GM19043 (cell line): Measurements from ENCODE around the gene MLC1.

Experiments
- ATAC-seq: cut with Tn5 transposase; IDR thresholded peaks from one replicate; pipeline ENCODE4 v1.9.1; 2021; ENCODE audit warnings: low read depth; ENCODE audit not compliant: unreplicated experiment

Gene MLC1

GRCh38 chr22:50040717-50041116, 44.5 kb downstream of the MLC1 start:
- no peak for ATAC-seq

- no peak for ATAC-seq
Measured at GRCh38 chr22:50039669-50040443, 45.4 kb downstream of the MLC1 start.

GRCh38 chr22:50035976-50036724, 49.1 kb downstream of the MLC1 start:
- no peak for ATAC-seq

- ATAC-seq = no peak
Measured at GRCh38 chr22:50035131-50035881, 49.9 kb downstream of the MLC1 start.

GRCh38 chr22:50034126-50035081, 50.8 kb downstream of the MLC1 start:
- ATAC-seq = no peak

- no peak for ATAC-seq
Measured at GRCh38 chr22:50032941-50033601, 52.2 kb downstream of the MLC1 start.

- ATAC-seq = no peak
Measured at GRCh38 chr22:50032109-50032871, 52.9 kb downstream of the MLC1 start.

GRCh38 chr22:50031189-50032091, 53.8 kb downstream of the MLC1 start:
- ATAC-seq = no peak

- ATAC-seq = no peak
Measured at GRCh38 chr22:50030297-50031188, 54.7 kb downstream of the MLC1 start.

GRCh38 chr22:50027639-50028537, 57.3 kb downstream of the MLC1 start:
- ATAC-seq = no peak

GRCh38 chr22:50025993-50026392, 59.2 kb downstream of the MLC1 start:
- no peak for ATAC-seq

GRCh38 chr22:50022171-50022819, 62.9 kb downstream of the MLC1 start:
- ATAC-seq = no peak

- no peak for ATAC-seq
Measured at GRCh38 chr22:50020606-50021005, 64.6 kb downstream of the MLC1 start.

- no peak for ATAC-seq
Measured at GRCh38 chr22:50019316-50019715, 65.9 kb downstream of the MLC1 start.

GRCh38 chr22:50018608-50019285, 66.5 kb downstream of the MLC1 start:
- no peak for ATAC-seq
